ENCODE results near the gene HS6ST1. TPM values are rescaled to one million over a fixed set of nuclear protein-coding genes. Genes with fewer than 3 reads are reported as not detected.

Gene HS6ST1
- total RNA-seq, 1 donor from 2014 or later = 17.6 TPM

GRCh38 chr2:128309280-128310093 lies 9.2 kb downstream of the HS6ST1 start:
- H3K9me3 Mint-ChIP-seq = no peaks in the 10 kb centered on the region
- H3K4me1 Mint-ChIP-seq (ENCODE audit: low read depth) = peaks cover 15% of the 10 kb centered on the region
- intact Hi-C loops (cut with micrococcal nuclease) = no loop called here
- H3K27ac Mint-ChIP-seq = no peak overlapping the region
- H3K4me3 Mint-ChIP-seq (ENCODE audit: low read depth) = no peak overlapping the region
- DNase-seq (ENCODE audit: low spot score) = no peak
- no peaks in the 10 kb centered on the region for H3K27me3 Mint-ChIP-seq (ENCODE audit: low read depth)
- H3K36me3 Mint-ChIP-seq (ENCODE audit: low read depth) = peaks cover 4% of the 10 kb centered on the region

GRCh38 chr2:128308889-128309279 lies 9.8 kb downstream of the HS6ST1 start:
- intact Hi-C loops (cut with micrococcal nuclease) = no loop called here
- Mint-ChIP-seq H3K4me3 (ENCODE audit: low read depth) (no peak overlapping the region), H3K4me1 (ENCODE audit: low read depth) (peaks cover 11% of the 10 kb centered on the region), H3K9me3 (no peaks in the 10 kb centered on the region), H3K27ac (no peak overlapping the region), H3K36me3 (ENCODE audit: low read depth) (no peaks in the 10 kb centered on the region), H3K27me3 (ENCODE audit: low read depth) (no peaks in the 10 kb centered on the region)
- no peak for DNase-seq (ENCODE audit: low spot score)

DNA sequence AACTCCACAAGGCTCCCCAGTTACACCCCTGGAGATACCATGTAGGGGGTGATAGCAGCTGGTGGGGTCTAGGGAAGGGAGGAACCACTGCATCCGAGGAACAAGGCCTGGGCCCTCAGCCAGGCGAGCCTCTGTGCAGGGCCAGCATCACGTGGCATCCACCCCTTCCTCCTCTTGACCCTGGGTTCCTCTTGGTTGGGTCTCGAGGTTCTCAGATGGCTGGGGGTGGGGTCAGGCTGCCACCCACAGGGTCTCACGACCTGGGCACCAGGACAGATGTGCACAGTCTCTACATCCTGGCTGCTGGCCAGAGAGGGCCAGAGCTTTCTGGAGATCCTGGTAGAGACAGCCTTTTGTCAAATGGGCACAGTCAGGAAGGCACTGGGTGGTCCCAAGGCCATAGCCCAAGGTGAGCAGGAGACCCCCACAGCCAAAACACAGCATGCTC lies 10.4 kb downstream of the HS6ST1 start:
- no peak overlapping the region for H3K4me3 Mint-ChIP-seq (ENCODE audit: low read depth)
- H3K27ac Mint-ChIP-seq = no peak overlapping the region
- peaks cover 8% of the 10 kb centered on the region for H3K4me1 Mint-ChIP-seq (ENCODE audit: low read depth)
- no peaks in the 10 kb centered on the region for H3K27me3 Mint-ChIP-seq (ENCODE audit: low read depth)
- intact Hi-C loops (cut with micrococcal nuclease) = no loop called here
- H3K9me3 Mint-ChIP-seq = no peaks in the 10 kb centered on the region
- no peaks in the 10 kb centered on the region for H3K36me3 Mint-ChIP-seq (ENCODE audit: low read depth)
- no peak for DNase-seq (ENCODE audit: low spot score)

DNA sequence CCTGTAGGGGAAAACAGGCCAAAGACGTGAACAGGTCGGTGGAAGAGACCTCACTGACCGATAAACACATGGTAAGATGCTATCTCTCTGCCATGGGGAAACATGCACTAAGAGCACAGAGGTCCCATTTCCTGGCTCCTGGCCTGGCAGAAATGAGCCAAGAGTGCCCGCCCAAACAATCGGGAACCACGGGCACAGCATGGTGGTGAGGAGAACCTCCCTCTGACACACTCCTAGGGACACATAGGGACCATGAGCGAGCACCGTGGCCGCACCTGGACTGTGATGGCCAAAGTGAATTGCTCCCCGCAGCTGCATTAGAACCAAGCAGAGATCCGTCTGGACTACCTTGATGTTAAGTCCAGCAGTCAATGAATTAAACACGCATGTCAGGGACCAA lies 11.1 kb downstream of the HS6ST1 start:
- DNase-seq (ENCODE audit: low spot score) = no peak
- H3K4me3 Mint-ChIP-seq (ENCODE audit: low read depth) = no peak overlapping the region

GRCh38 chr2:128306931-128307460 lies 11.7 kb downstream of the HS6ST1 start:
- intact Hi-C loops (cut with micrococcal nuclease) = no loop called here
- no peak overlapping the region for H3K4me3 Mint-ChIP-seq (ENCODE audit: low read depth)
- H3K4me1 Mint-ChIP-seq (ENCODE audit: low read depth) = peaks cover 3% of the 10 kb centered on the region
- no peaks in the 10 kb centered on the region for H3K9me3 Mint-ChIP-seq
- no peaks in the 10 kb centered on the region for H3K36me3 Mint-ChIP-seq (ENCODE audit: low read depth)
- H3K27ac Mint-ChIP-seq = no peak overlapping the region
- no peak for DNase-seq (ENCODE audit: low spot score)
- H3K27me3 Mint-ChIP-seq (ENCODE audit: low read depth) = no peaks in the 10 kb centered on the region

More for the DNA sequence above, 11.1 kb downstream of the HS6ST1 start:
- peaks cover 3% of the 10 kb centered on the region for H3K4me1 Mint-ChIP-seq (ENCODE audit: low read depth)
- intact Hi-C loops (cut with micrococcal nuclease) = no loop called here
- no peak overlapping the region for H3K27ac Mint-ChIP-seq
- no peaks in the 10 kb centered on the region for H3K9me3 Mint-ChIP-seq
- no peaks in the 10 kb centered on the region for H3K27me3 Mint-ChIP-seq (ENCODE audit: low read depth)
- H3K36me3 Mint-ChIP-seq (ENCODE audit: low read depth) = no peaks in the 10 kb centered on the region

- intact Hi-C loops (cut with micrococcal nuclease) = no loop called here
- H3K27me3 Mint-ChIP-seq (ENCODE audit: low read depth) = no peaks in the 10 kb centered on the region
- no peaks in the 10 kb centered on the region for H3K36me3 Mint-ChIP-seq (ENCODE audit: low read depth)
- no peak overlapping the region for H3K27ac Mint-ChIP-seq
- peaks cover 3% of the 10 kb centered on the region for H3K4me1 Mint-ChIP-seq (ENCODE audit: low read depth)
- no peaks in the 10 kb centered on the region for H3K9me3 Mint-ChIP-seq
- no peak for DNase-seq (ENCODE audit: low spot score)
- no peak overlapping the region for H3K4me3 Mint-ChIP-seq (ENCODE audit: low read depth)
Observed at GRCh38 chr2:128306081-128306930, 12.4 kb downstream of the HS6ST1 start.

- intact Hi-C loops (cut with micrococcal nuclease) = no loop called here
- no peak for DNase-seq (ENCODE audit: low spot score)
- no peak overlapping the region for H3K4me3 Mint-ChIP-seq (ENCODE audit: low read depth)
- no peaks in the 10 kb centered on the region for H3K27me3 Mint-ChIP-seq (ENCODE audit: low read depth)
- no peak overlapping the region for H3K27ac Mint-ChIP-seq
- no peaks in the 10 kb centered on the region for H3K4me1 Mint-ChIP-seq (ENCODE audit: low read depth)
- no peaks in the 10 kb centered on the region for H3K36me3 Mint-ChIP-seq (ENCODE audit: low read depth)
- no peaks in the 10 kb centered on the region for H3K9me3 Mint-ChIP-seq
Observed at GRCh38 chr2:128305555-128306080, 13.1 kb downstream of the HS6ST1 start.

DNA sequence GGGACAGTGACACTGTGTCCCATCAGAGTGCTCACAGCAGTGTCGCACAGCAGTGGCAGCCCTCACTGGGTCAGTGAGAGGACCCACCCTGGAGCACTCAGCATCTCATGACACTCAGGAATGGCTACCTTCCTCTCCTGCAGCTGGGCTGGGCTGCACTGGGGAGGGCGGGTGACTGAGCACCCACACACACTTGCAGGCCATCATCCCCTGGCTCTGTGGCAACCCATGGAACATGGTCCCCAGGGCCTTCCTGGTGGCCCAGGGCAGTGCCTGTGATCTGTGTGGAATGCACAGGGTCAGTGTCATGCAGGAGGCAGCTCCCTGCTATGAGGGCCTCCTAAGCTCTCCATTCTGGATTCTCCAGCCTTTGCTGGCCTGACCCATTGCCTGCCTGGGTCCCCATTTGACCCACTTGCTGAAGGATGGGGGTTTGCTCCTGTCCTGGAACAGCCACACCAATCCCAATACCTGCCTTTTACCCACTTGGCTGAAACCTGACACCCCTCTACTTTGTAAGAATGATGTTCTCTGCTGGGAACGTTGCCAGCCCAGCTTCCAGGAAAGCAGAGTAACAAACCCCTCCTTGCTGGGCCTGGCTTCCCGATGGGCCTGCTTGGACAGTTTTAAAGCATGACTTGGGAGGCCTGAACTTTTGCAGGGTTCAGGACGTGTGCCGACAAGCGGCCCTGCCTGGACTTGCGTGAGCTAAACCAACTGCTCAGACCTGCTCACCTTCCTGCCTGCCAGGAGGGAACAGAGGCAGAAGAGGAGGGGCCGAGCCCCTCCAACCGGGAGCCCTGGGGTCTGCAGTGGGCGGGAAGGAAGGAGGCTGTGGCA lies 13.7 kb downstream of the HS6ST1 start:
- Mint-ChIP-seq H3K9me3 (no peaks in the 10 kb centered on the region), H3K27ac (no peak overlapping the region), H3K4me3 (ENCODE audit: low read depth) (no peak overlapping the region), H3K27me3 (ENCODE audit: low read depth) (no peaks in the 10 kb centered on the region), H3K36me3 (ENCODE audit: low read depth) (no peaks in the 10 kb centered on the region), H3K4me1 (ENCODE audit: low read depth) (no peaks in the 10 kb centered on the region)
- no peak for DNase-seq (ENCODE audit: low spot score)
- intact Hi-C loops (cut with micrococcal nuclease) = no loop called here

- Mint-ChIP-seq H3K27ac (no peak overlapping the region), H3K4me1 (ENCODE audit: low read depth) (no peaks in the 10 kb centered on the region), H3K36me3 (ENCODE audit: low read depth) (no peaks in the 10 kb centered on the region), H3K4me3 (ENCODE audit: low read depth) (no peak overlapping the region), H3K9me3 (no peaks in the 10 kb centered on the region), H3K27me3 (ENCODE audit: low read depth) (no peaks in the 10 kb centered on the region)
- intact Hi-C loops (cut with micrococcal nuclease) = no loop called here
- no peak for DNase-seq (ENCODE audit: low spot score)
Observed at GRCh38 chr2:128304330-128304714, 14.3 kb downstream of the HS6ST1 start.

DNA sequence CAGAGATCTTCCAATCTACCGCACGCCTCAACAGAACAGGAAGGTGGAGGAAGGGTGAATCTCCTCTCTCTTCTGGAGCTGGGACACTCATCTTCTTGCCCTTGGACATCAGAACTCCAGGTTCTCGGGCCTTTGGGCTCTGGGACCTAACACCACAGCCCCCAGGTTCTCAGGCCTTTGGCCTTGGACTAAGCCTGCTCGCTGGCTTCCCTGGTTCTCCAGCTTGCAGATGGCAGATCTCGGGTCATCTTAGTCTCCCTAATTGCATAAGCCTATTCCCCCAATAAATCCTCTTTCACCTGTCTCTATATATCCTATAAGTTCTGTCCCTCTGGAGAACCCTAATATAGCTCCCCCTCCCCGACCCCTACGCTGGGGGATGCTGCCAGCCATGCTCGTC lies 14.8 kb downstream of the HS6ST1 start:
- Mint-ChIP-seq H3K36me3 (ENCODE audit: low read depth) (no peaks in the 10 kb centered on the region), H3K27me3 (ENCODE audit: low read depth) (no peaks in the 10 kb centered on the region), H3K4me1 (ENCODE audit: low read depth) (no peaks in the 10 kb centered on the region), H3K4me3 (ENCODE audit: low read depth) (no peak overlapping the region), H3K9me3 (no peaks in the 10 kb centered on the region), H3K27ac (no peak overlapping the region)
- DNase-seq (ENCODE audit: low spot score) = no peak
- intact Hi-C loops (cut with micrococcal nuclease) = no loop called here

- no peak for DNase-seq (ENCODE audit: low spot score)
- intact Hi-C loops (cut with micrococcal nuclease) = no loop called here
- Mint-ChIP-seq H3K4me3 (ENCODE audit: low read depth) (no peak overlapping the region), H3K9me3 (no peaks in the 10 kb centered on the region), H3K27ac (no peak overlapping the region), H3K36me3 (ENCODE audit: low read depth) (no peaks in the 10 kb centered on the region), H3K27me3 (ENCODE audit: low read depth) (no peaks in the 10 kb centered on the region), H3K4me1 (ENCODE audit: low read depth) (no peaks in the 10 kb centered on the region)
Observed at GRCh38 chr2:128303095-128303791, 15.4 kb downstream of the HS6ST1 start.

- Mint-ChIP-seq H3K9me3 (no peaks in the 10 kb centered on the region), H3K27me3 (ENCODE audit: low read depth) (no peaks in the 10 kb centered on the region), H3K4me3 (ENCODE audit: low read depth) (no peak overlapping the region), H3K36me3 (ENCODE audit: low read depth) (no peaks in the 10 kb centered on the region), H3K27ac (no peak overlapping the region), H3K4me1 (ENCODE audit: low read depth) (no peaks in the 10 kb centered on the region)
- intact Hi-C loops (cut with micrococcal nuclease) = no loop called here
- DNase-seq (ENCODE audit: low spot score) = no peak
Observed at GRCh38 chr2:128302744-128303067, 16.0 kb downstream of the HS6ST1 start.
